K562 (cell line): Measurements from ENCODE around the gene GNG11. TPM values are rescaled to one million over a fixed set of nuclear protein-coding genes. Genes with fewer than 3 reads are reported as not detected.

ENCODE experiments used
- BCOR ChIP-seq: fragments of 450-650 bp; IDR thresholded peaks from 2 replicates; pipeline ENCODE4 v1.6.1; 2016
- CCNT2 ChIP-seq: IDR thresholded peaks from 2 replicates; pipeline ENCODE4 v1.6.1; 2011; ENCODE audit warnings: borderline replicate concordance, low read depth, mild to moderate bottlenecking, moderate library complexity, mixed read lengths, low read length; ENCODE audit not compliant: insufficient read length; ENCODE audit errors: extremely low read depth
- FOXJ2 ChIP-seq: fragments of 200-800 bp; sonication (Bioruptor generic); IDR thresholded peaks from 2 replicates; pipeline ENCODE4 v1.6.1; 2016; ENCODE audit warnings: missing genetic modification characterization, missing compliant biosample characterization
- GATA2 ChIP-seq: sonication (generic); formaldehyde crosslinking; IDR thresholded peaks from 2 replicates; pipeline ENCODE4 v1.4.0; 2020; ENCODE audit warnings: mild to moderate bottlenecking, missing genetic modification reagents
- GTF2F1 ChIP-seq: IDR thresholded peaks from 2 replicates; pipeline ENCODE4 v1.6.1; 2011; ENCODE audit warnings: low read depth, low read length, improper control_type of control experiment
- HNRNPLL ChIP-seq: fragments of 200-400 bp; formaldehyde crosslinking; IDR thresholded peaks from 2 replicates; pipeline ENCODE4 v1.6.1; 2017; ENCODE audit warnings: low read length, low read depth, mild to moderate bottlenecking; ENCODE audit not compliant: poor library complexity, severe bottlenecking
- KDM1A ChIP-seq, 2 experiments: fragments of 450-650 bp; IDR thresholded peaks; 2 replicates each; pipeline ENCODE4 v1.6.1; 2016; ENCODE audit warnings: mild to moderate bottlenecking in 2 of 2
- LCOR ChIP-seq: sonication (generic); formaldehyde crosslinking; IDR thresholded peaks from 2 replicates; pipeline ENCODE4 v1.8.0; 2022; ENCODE audit warnings: mild to moderate bottlenecking, missing genetic modification reagents
- MEF2D ChIP-seq: conservative IDR thresholded peaks from 2 replicates; pipeline ENCODE4 v1.6.1; 2016; ENCODE audit warnings: low read depth, missing genetic modification characterization, missing compliant biosample characterization
- MXI1 ChIP-seq: IDR thresholded peaks from 2 replicates; pipeline ENCODE4 v1.6.1; 2011; ENCODE audit warnings: low read depth, mild to moderate bottlenecking, improper control_type of control experiment, low read length
- SAFB ChIP-seq: fragments of 200-400 bp; formaldehyde crosslinking; IDR thresholded peaks from 2 replicates; pipeline ENCODE4 v1.6.1; 2017; ENCODE audit warnings: low read depth, low read length, borderline replicate concordance
- SIRT6 ChIP-seq: IDR thresholded peaks from one replicate; pipeline ENCODE4 v1.6.1; 2012; ENCODE audit warnings: low read depth, mild to moderate bottlenecking, control low read depth, inconsistent platforms, low read length, moderate library complexity
- SMAD3 ChIP-seq: fragments of 450-650 bp; formaldehyde crosslinking; conservative IDR thresholded peaks from 2 replicates; pipeline ENCODE4 v1.4.0; 2020; ENCODE audit warnings: mild to moderate bottlenecking
- SP2 ChIP-seq: IDR thresholded peaks from 2 replicates; pipeline ENCODE4 v1.6.1; 2011; ENCODE audit warnings: mild to moderate bottlenecking, low read depth, low read length, moderate library complexity; ENCODE audit not compliant: poor library complexity, severe bottlenecking; ENCODE audit errors: extremely low read depth
- SRF ChIP-seq, 2 experiments: fragments of 250-450, 450-650 bp in 1 of 2; sonication (Bioruptor Pico) in 1 of 2; sonication (generic) in 1 of 2; formaldehyde crosslinking; IDR thresholded peaks; 2 replicates each; pipeline versions ENCODE4 v1.5.0 to v1.5.1; 2020 to 2022; ENCODE audit warnings: mild to moderate bottlenecking in 1 of 2, missing genetic modification reagents in 1 of 2
- TFAM ChIP-seq: fragments of 250-450 bp; sonication (Bioruptor Pico); conservative IDR thresholded peaks from 2 replicates; pipeline ENCODE4 v1.5.0; 2021; ENCODE audit warnings: mild to moderate bottlenecking, moderate library complexity
- U2AF2 ChIP-seq: fragments of 200-400 bp; formaldehyde crosslinking; optimal IDR thresholded peaks from 2 replicates; pipeline ENCODE3; 2017; ENCODE audit warnings: low read depth, mild to moderate bottlenecking, low read length
- ZKSCAN1 ChIP-seq: fragments of 150-350 bp; IDR thresholded peaks from 2 replicates; pipeline ENCODE4 v1.6.1; 2016; ENCODE audit warnings: low read depth, low read length
- ZNF282 ChIP-seq: sonication (generic); formaldehyde crosslinking; IDR thresholded peaks from 2 replicates; pipeline ENCODE4 v1.8.1; 2023; ENCODE audit warnings: missing genetic modification reagents
- ZNF830 ChIP-seq: fragments of 250-450 bp; sonication (Bioruptor Pico); IDR thresholded peaks from 2 replicates; pipeline ENCODE4 v1.5.0; 2021; ENCODE audit warnings: mild to moderate bottlenecking
- polyA plus RNA-seq, 8 experiments: library from polyadenylated mRNA; depleted of rRNA in 4 of 8; stranded (reverse) in 5 of 8; unstranded in 3 of 8; fragments of >200 nt; fragmentation: Nextera tagmentation in 2 of 8; fragmentation: Illumina TruSeq in 1 of 8; extraction: Ambion mirVana in 2 of 8; extraction: Trizol in 1 of 8; gene quantifications; 2 replicates each; pipeline versions ENCODE4 v1.2.1 to v1.2.3, GENCODE V29; 2011 to 2014; ENCODE audit warnings: inconsistent platforms in 1 of 8, missing spikeins in 1 of 8
- total RNA-seq, 7 experiments: library from RNA; depleted of rRNA in 6 of 7; stranded (reverse); fragments of >200 nt in 6 of 7; fragmentation: Illumina TruSeq in 2 of 7; extraction: Trizol in 2 of 7; gene quantifications; 2 replicates each; pipeline versions ENCODE4 v1.2.1 to v1.2.3, GENCODE V29; 2011 to 2021; ENCODE audit warnings: low replicate concordance in 1 of 7
- TF ChIP-seq, protein P1 (sequence below), 2 experiments: IDR thresholded peaks in 1 of 2; conservative IDR thresholded peaks in 1 of 2; 2 replicates each; pipeline ENCODE4 v1.6.1; 2016; ENCODE audit warnings: low read depth in 2 of 2, mild to moderate bottlenecking in 1 of 2, missing compliant biosample characterization in 1 of 2, missing genetic modification characterization in 1 of 2, moderate library complexity in 1 of 2
- TF ChIP-seq, protein P2 (sequence below): sonication (generic); formaldehyde crosslinking; IDR thresholded peaks from 2 replicates; pipeline ENCODE4 v1.8.1; 2022; ENCODE audit warnings: missing genetic modification reagents
- TF ChIP-seq, protein P3 (sequence below): sonication (generic); formaldehyde crosslinking; IDR thresholded peaks from 2 replicates; pipeline ENCODE4 v1.8.1; 2023; ENCODE audit warnings: mild to moderate bottlenecking, missing genetic modification reagents

The GNG11 gene
- total and polyA plus RNA-seq, 9 of the 15 experiments (the other 6 are each of a cell fraction or from before 2014, with no cell fraction given): 0.06 TPM; not detected in 8

DNA sequence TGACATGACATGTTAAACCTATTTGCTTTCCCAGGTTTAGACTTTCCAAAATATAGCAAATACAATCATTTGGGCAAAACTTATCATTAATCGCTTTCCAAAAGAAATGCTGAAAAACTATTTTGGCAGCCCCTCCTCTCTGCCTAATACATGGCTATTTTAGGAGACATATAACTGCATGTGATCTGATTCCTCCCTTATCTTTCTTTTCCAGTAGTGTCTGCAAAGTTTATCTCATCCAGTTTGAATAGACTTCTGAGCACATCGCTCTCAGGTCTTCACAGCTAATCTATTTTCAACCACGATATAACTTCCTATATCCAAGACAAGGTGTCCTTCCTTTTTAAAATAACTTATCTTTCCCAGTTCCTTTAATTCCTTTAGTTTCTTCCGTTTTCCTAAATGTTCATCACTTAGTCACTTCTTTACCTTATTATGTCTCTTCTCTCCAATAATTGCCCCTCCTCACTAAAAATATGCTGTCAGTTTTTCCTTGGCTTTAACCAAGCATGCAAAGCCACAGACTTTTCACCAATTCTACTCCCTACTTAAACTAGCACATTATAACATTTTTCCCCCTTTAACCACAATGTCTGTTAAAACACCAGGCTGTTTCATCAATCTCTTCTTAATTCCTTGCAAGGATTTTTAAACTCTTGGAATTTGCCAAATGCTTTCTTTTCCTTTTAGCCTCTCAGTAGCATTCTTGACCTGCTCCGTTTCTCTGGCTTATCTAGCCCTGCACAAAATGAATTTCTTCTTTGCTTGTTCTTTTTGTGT, 24.4 kb downstream of the GNG11 start (continued):
- TF ChIP-seq, protein P1, sequence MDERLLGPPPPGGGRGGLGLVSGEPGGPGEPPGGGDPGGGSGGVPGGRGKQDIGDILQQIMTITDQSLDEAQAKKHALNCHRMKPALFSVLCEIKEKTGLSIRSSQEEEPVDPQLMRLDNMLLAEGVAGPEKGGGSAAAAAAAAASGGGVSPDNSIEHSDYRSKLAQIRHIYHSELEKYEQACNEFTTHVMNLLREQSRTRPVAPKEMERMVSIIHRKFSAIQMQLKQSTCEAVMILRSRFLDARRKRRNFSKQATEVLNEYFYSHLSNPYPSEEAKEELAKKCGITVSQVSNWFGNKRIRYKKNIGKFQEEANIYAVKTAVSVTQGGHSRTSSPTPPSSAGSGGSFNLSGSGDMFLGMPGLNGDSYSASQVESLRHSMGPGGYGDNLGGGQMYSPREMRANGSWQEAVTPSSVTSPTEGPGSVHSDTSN (CRISPR knock-in tag; IDR thresholded peaks at IDR 0.05; ENCODE audit: low read depth): no peak
- TF ChIP-seq, protein P1 (tag; conservative IDR thresholded peaks at IDR 0.05; ENCODE audit: low read depth): no peak
- TF ChIP-seq CCNT2 (no peak), MEF2D (tag) (peak; percentile 98), GATA2 (peak; percentile 18; the same call in 1 of the 2 replicates), U2AF2 (no peak), ZNF830 (CRISPR knock-in tag) (no peak), BCOR (no peak), TFAM (CRISPR knock-in tag) (no peak), KDM1A (IDR thresholded peaks at IDR 0.05) (0 out of 4 replicates have a peak, but pooled peaks of 1 of the 2 experiments have one; percentile 23), MXI1 (no peak), ZNF282 (CRISPR knock-in tag) (no peak), GTF2F1 (no peak), HNRNPLL (no peak), SIRT6 (no peak), ZKSCAN1 (no peak), LCOR (CRISPR knock-in tag) (no peak), SRF (CRISPR knock-in tag; IDR thresholded peaks at IDR 0.05) (peak in 1 of 2 experiments; percentile 52; a peak in 1 of 4 replicates), SMAD3 (CRISPR knock-in tag) (no peak), FOXJ2 (peak; percentile 73; the same call in 1 of the 2 replicates), SP2 (no peak), SAFB (no peak)
- TF ChIP-seq, protein P2, sequence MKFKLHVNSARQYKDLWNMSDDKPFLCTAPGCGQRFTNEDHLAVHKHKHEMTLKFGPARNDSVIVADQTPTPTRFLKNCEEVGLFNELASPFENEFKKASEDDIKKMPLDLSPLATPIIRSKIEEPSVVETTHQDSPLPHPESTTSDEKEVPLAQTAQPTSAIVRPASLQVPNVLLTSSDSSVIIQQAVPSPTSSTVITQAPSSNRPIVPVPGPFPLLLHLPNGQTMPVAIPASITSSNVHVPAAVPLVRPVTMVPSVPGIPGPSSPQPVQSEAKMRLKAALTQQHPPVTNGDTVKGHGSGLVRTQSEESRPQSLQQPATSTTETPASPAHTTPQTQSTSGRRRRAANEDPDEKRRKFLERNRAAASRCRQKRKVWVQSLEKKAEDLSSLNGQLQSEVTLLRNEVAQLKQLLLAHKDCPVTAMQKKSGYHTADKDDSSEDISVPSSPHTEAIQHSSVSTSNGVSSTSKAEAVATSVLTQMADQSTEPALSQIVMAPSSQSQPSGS (CRISPR knock-in tag): no peak
- TF ChIP-seq, protein P3, sequence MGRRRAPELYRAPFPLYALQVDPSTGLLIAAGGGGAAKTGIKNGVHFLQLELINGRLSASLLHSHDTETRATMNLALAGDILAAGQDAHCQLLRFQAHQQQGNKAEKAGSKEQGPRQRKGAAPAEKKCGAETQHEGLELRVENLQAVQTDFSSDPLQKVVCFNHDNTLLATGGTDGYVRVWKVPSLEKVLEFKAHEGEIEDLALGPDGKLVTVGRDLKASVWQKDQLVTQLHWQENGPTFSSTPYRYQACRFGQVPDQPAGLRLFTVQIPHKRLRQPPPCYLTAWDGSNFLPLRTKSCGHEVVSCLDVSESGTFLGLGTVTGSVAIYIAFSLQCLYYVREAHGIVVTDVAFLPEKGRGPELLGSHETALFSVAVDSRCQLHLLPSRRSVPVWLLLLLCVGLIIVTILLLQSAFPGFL: no peak
